Central memory CD4-positive, alpha-beta T cell (primary cell): ENCODE measurements around the gene ASPDH.

Experiments used
- DNase-seq: peaks from one replicate; pipeline ENCODE4 v3.0.0; 2022
- total RNA-seq, 3 experiments: gene quantifications; one replicate each; lab custom pipeline; 2026; lab: John Stamatoyannopoulos, UW

The ASPDH gene
- 0 reads per million in 3 experiments for total RNA-seq

- DNase-seq = no peak
Measured at GRCh38 chr19:50513746-50514345, at the start of gene ASPDH. ASPDH (minus strand) TSS chr19:50513913; CDS start chr19:50513823, 90 bp downstream.

- DNase-seq = no peak
Measured at GRCh38 chr19:50562996-50563395, 49.3 kb upstream of the ASPDH start.

GRCh38 chr19:50562329-50562728 lies 48.6 kb upstream of the ASPDH start:
- DNase-seq = no peak

GRCh38 chr19:50559636-50560035 lies 45.9 kb upstream of the ASPDH start:
- DNase-seq = no peak

GRCh38 chr19:50558449-50558848 lies 44.7 kb upstream of the ASPDH start:
- DNase-seq = no peak

DNA sequence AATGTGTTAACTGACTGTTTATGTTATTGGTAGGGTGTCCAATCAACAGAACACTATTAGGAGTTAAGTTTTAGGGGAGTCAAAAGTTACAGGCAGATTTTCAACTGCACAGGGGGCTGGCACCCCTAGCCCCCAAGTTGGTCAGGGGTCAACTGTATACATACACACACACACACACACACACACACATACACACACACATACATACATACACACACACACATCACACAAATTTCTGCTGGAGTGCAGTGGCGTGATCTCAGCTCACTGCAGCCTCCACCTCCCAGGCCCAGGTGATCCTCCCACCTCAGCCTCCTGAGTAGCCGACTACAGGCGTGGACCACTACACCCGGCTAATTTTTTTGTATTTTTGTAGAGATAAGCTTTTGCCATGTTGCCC lies 44.3 kb upstream of the ASPDH start:
- DNase-seq = no peak

- DNase-seq = no peak
Measured at GRCh38 chr19:50557009-50557613, 43.4 kb upstream of the ASPDH start.

DNA sequence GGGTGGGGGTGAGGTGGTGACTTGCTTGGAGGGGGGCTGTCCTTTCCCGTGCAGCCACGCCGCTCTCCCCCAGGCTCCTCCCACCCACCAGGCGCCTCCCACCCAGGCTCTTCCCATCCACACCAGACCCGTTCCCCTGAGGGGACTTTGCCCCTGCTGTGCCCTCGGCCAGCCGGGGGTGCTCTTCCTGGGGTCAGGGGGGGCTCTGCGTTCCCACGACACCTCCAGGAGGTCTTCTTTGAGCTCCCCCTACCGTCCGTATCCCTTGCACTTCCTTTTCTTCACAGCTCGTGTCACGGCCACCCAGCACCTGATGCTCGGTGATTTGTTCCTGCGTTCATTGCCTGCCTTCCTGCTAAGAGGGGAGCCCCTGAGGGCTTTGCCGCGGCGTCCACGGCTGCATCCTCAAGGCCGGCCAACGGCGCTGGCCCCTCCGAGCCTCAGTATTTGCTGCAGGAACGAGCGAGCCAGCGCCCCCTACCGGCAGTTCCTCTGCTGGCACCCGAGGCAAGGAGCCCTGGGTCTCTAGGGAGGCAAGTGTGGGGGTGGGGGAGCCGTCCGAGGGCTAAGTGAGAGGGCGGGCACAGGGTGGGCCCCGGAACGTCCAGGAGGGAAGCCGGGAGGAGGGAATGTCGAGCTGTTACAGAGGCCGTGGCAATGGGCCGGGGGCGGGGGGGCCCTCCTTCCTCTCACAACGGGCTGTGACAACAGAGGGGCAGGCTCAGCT lies 42.7 kb upstream of the ASPDH start:
- peak; percentile 52 for DNase-seq

DNA sequence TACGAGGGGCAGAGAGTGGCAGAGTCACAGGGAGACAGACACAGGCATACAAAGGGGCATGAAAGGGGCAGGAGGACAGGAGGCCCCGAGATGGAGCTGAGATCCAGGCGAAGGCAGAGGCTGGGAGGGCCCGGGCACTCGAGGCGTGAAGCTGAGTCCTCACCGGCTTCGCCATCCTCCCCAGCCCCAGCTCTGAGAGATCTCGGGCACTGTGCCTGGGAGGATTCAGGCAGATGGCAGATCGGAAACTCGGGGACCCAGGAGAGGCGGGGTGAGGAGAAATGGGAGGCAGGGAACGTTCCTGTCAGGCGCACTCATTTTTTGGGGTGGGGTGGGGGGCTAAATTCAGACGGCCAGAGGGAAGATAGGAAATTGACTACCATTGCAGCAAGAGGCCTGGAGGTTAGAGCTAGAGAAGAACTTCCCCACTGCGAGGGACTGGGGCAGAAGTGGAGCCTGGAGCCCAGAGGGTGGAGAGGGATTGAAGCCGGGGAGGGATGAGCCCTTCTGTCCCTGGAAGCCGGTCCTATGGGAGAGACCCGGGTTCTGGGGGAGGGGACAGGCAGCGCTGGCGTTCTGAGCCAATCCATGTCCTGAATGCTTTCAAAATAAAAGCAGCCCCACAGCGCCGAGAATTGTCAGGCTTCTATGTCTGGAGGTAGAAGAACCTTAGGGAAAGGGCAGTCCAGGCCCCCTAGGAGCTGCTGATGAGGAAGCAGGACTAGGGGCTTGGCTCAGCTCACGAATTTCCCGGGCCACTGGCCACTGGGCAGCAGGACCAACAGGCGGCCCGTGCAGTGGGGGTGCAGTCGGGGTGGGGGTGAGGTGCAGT lies 42.0 kb upstream of the ASPDH start:
- DNase-seq = no peak

GRCh38 chr19:50555033-50555432 lies 41.3 kb upstream of the ASPDH start:
- no peak for DNase-seq

GRCh38 chr19:50554212-50554611 lies 40.5 kb upstream of the ASPDH start:
- DNase-seq = no peak

DNA sequence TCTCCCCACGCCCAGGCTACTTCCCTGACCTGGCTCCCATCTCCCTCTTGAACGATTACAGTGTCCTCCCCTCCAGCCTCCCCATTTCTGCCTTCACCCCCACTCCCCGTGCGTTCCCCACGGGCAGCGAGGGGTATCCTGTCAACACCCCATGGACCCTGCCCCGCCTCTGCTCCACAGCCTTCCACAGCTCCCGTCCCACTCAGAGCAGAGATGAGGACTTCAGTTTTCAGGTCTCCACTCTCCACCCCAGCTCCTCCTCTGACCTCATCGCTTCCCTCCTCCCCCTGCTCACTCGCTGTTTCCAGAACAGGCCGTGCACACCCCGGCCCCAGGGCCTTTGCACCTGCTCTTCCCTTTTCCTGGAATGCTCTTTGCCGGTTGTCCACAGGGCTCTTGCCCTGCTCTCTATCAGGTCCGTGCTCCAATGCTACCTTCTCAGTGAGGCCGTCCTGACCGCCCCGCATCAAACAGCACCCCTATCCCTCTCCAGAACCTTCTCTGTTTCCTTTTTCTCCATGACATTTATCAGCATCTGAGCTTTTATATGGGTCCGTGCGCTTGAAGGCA lies 39.5 kb upstream of the ASPDH start:
- no peak for DNase-seq

DNA sequence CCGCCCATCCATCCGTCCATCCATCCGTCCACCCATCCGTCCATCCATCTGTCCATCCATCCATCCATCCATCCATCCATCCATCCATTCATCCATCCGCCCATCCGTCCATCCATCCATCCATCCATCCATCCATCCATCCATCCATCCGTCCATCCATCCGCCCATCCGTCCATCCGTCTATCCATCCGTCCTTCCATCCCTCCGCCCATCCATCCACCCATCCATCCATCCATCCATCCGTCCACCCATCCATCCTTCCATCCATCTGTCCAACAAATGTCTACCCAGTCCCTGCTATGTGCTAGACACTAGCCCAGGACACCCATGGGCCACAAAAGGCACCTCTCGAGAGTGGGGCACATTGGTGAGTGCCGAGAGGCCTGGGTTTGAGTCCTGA lies 38.8 kb upstream of the ASPDH start:
- no peak for DNase-seq

- DNase-seq = no peak
Measured at GRCh38 chr19:50551715-50552187, 38.0 kb upstream of the ASPDH start.

DNA sequence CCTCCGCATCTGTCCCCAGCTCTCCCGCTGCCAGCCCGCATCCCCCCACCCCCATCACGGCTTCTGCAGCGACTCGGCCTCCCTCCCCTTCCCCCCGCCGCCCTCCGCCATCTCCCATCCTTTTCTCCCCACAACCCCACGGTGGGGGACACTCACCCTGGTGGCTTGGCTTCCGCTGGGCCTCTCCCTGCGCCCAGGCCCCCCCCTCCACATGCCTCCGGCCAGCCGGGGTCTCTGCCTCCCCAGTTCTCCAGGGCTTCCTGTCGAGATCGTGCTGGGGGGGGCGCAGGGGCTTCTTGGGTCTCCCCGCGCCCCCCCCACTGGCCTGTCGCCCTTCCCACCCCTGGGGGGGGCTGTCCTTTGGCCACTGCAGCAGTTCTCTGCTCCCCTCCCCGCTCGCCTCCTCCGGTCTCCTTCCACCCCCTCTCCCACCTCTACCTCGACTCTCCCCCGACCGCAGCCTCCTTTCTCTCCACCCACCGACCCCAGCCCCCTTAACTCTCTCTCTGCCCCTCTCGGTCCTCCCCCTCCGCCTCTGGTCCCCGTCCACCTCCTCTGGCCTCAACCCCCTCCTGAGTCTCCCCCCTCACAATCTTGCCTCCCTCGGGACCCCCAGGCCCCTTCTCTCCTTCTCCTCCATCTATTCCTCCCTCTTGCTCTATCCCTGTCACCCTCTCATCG lies 37.5 kb upstream of the ASPDH start:
- no peak for DNase-seq

DNA sequence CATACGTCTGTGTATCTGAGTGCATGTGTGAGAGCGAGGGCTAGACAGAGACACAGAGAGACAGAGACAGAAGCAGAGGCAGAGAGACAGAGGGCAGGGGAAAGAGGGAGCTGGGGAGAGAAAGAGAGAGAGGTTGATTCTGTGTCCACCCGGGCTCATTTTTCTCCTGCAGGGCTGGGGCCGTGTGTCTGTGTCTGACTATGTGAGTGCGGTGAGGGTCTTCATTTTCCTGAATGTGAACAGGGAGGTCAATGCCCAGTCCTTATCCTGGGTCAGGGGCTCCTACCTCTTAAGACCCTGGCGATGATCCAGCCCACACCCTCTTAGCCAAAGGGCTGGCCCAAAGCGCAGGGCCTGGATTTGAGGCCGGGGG lies 36.9 kb upstream of the ASPDH start:
- DNase-seq = no peak

DNA sequence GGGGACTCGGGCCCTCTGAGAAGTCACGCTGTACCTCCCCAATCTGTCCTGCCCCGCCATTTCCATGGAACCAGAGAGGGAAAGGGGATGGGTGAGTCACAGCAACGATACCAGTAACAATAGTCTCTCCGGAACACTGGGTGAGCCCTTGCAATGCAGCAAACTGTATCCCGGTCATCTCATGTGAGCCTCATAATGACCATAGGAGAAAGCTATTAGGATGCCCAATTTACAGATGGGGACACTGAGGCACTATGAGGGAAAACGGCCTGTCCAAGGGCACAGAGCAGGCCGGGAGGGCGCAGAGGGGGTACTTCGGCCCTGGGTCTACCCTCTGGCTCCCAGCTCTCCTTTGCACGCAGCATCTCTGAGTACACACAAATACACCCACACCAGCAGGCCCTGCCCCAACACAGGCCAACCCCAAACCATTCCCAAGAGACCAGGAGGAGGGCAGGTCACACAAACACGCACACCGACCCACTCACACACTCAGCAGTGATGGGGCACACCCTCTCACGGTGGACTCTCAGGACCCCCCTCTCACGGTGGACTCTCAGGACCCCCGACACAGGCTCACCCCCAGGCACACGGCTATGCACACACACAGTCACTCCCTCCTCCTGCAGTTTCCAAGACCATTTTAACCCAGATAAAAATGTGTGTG lies 36.3 kb upstream of the ASPDH start:
- DNase-seq = no peak

DNA sequence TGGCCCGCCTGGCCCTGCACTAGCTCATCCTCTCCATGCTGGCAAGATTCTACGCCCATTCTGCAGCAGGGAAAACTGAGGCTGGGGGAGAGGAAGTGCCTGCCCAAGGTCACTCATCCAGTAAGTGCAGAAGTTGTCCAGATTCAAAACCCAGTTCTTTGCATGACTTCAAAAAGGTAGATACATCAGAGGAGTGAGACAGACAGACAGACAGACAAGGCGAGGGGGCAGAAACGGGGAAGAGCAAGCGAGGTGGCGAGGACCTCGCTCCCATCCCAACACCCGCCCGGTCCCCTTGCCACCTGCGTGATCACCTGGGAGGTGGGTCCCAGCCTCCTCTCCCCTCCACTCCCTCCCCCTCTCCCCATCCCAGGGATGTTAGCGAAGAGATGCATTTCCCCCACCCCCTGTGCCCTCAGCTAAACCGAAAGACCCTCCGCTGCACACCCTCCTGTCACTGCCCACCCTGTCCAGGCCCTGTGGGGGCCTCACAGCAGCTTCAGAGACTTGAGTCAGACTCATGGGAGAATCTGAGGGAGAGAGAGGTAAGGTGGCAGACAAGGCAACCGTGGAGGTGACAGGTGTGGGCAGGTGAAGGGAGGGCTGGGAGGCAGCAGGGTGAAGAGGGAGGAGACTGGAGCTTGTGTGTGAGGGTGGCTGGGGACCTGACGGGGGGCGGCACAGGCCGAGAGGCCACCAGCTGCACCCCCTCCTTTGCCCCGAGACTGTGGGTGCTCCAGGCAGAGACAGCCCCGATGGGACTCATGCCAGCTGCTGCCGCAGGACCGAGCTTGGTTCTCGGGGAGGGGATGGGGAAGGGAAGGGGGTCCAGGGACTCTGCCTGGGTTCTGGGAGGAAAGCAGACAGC lies 35.6 kb upstream of the ASPDH start:
- DNase-seq = no peak

- no peak for DNase-seq
Measured at GRCh38 chr19:50548191-50549058, 34.7 kb upstream of the ASPDH start.
